Retinal pigment epithelial cell (primary cell): ENCODE measurements around the gene AQP12B.
"Not testable (repeated sequence)": the region's sequence is repeated elsewhere in the genome, so short reads cannot be mapped to it uniquely, and the experiment has no call there.

Experiments
- DNase-seq: peaks from one replicate; pipeline ENCODE4 v3.0.0-alpha.2; 2010; ENCODE audit warnings: low read depth
- H3K4me3 ChIP-seq: 2 replicates; pipeline ENCODE4 v1.5.1; 2011; ENCODE audit warnings: mild to moderate bottlenecking, low read length, control low read depth, moderate library complexity
- CTCF ChIP-seq: conservative IDR thresholded peaks from 2 replicates; pipeline ENCODE4 v1.5.1; 2011; ENCODE audit warnings: low read depth, low read length, control low read depth, inconsistent platforms

AQP12B gene

GRCh38 chr2:240703417-240704341, 21.0 kb upstream of the AQP12B start:
- no peak for DNase-seq
- no peak for TF ChIP-seq CTCF
- no peak overlapping the region for H3K4me3 ChIP-seq

GRCh38 chr2:240702640-240703011, 19.9 kb upstream of the AQP12B start:
- DNase-seq: no peak
- no peak for TF ChIP-seq CTCF
- no peak overlapping the region for H3K4me3 ChIP-seq

- DNase-seq: no peak
- TF ChIP-seq CTCF: no peak
- no peak overlapping the region for H3K4me3 ChIP-seq
These were observed 19.3 kb upstream of the AQP12B start for GRCh38 chr2:240701736-240702639.

DNA sequence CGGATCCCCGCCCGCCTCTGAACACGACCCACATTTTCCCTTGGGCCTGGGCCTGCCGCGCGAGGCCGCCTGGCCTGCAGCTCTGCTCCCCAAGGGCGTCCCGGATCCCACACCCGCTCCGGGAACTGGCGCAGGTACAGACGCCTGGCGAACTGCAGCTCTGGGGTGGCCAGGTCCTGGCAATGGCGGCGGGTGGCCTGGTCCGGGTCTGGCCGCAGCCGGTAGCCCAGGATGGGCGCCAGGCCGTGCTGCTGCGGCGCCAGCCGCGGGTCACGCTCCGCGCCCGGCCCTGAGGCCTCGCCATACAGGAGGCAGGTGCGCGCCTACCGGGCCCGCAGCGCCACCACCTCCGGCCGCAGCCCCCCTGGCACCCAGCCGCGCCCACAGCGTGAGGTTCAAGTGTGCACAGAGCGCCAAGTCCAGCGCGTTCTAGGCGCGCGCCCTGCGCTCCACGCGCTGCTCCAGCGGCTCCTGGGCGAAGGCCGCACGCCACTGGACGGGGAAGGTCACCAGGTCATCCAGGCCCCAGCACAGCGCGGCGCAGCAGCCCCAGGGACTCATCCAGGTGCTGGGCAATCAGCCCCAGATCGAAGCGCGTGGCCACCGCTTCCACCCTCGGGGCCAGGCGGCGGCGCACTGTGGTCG, 18.5 kb upstream of the AQP12B start:
- no peak for TF ChIP-seq CTCF
- H3K4me3 ChIP-seq: no peak overlapping the region
- DNase-seq: no peak

DNA sequence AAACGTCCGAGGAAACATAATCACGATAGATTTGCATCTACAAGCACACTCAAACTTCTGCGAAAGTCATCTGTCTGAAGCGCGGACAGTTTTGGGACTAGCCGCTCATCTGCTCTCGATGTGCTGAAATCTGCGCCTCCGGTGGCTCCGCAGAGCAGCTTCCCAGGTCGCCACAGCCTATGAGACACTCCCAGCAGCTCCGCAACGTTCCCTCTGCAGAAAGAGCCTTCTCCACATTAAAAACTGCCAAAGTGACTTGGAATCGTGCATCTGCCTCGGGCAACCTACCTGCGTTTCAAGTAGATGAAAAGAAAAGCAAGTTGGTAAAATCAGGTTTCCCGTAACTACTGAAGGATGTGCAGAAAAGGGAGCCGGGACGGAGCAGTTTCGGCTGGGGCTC, 17.9 kb upstream of the AQP12B start:
- not testable (repeated sequence) for H3K4me3 ChIP-seq, DNase-seq

DNA sequence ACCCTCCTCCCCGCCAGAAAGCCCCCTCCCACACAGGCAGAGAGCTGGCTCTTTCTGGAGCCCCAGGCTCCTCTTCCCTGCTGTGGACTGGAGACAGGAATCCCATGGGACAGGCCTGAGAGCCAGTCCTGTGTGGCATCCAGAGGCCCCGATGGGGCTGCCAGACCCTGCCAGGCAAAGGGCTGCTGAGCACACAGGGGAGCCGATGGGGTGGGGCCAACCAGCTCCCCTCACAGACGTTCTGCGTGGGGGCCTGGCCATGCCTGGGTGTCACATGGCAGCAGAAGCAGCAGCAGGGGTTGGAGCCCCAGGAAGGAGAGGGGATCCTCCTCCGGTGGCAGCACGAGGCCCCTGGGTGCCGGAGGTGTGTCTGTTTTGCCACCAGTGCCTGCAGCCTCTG, 17.1 kb upstream of the AQP12B start:
- not testable (repeated sequence) for DNase-seq, H3K4me3 ChIP-seq

DNA sequence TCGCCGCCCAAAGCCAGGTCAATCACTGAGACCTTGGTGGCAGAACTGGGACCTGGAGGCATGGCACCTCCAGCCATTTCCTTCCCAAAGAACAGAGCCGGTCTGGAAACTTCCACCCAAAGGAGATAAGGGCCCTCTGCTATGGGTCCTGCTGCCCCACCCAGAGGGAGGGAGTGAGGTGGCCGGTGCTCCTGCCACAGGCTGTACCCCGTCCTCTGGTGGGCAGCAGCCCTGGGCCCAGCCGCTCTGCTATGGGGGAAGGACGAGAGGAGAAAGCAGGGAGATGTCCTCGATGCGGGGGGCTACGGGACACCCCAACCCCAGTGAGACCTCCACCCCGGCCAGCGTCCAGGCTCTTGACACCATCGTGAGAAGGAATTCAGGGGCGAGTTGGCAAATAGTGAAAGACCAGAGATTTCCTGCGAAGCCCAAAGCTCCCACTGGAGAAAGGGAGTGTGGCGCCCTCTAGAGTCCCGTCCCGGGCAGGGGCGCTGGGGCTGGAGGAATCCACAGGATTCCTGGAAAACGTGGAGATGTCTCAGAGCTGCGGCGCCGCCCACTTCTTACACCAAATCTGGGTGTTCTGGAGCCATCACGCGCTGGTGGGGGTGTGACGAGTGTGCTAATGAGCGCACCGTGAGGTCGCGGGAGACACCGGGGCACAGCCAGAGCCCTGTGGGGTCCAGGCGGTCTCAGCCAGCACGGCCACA, 16.3 kb upstream of the AQP12B start:
- H3K4me3 ChIP-seq: not testable (repeated sequence)

GRCh38 chr2:240696469-240696868, 13.8 kb upstream of the AQP12B start:
- not testable (repeated sequence) for H3K4me3 ChIP-seq, DNase-seq

More for the DNA sequence above, 16.3 kb upstream of the AQP12B start:
- not testable (repeated sequence) for DNase-seq

DNA sequence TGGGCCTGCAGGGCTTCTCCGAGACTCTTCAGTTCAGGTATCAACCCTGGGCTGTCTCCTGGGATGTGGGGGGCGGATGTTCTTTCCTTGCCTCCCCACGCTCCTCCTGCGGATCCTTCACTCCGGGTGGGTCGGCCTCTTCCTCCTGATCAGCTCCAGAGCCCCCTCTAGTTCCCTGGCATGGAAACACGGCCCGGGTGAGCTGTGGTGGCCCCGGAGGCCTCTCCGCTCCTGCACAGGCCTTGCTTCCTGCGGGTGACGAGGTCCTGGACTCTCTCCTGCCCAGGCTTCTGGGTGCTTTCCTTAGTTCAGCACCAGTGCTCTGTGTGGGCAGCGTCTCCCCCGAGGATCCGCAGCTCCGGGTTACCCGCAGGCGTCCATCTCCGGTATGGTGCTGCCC, 12.9 kb upstream of the AQP12B start:
- not testable (repeated sequence) for H3K4me3 ChIP-seq, DNase-seq

- not testable (repeated sequence) for H3K4me3 ChIP-seq, DNase-seq
These were observed 11.6 kb upstream of the AQP12B start for GRCh38 chr2:240694304-240694703.

GRCh38 chr2:240692583-240693561, 10.2 kb upstream of the AQP12B start:
- not testable (repeated sequence) for DNase-seq, H3K4me3 ChIP-seq
